ENCODE measurements around the gene ST3GAL6.

ST3GAL6 gene

DNA sequence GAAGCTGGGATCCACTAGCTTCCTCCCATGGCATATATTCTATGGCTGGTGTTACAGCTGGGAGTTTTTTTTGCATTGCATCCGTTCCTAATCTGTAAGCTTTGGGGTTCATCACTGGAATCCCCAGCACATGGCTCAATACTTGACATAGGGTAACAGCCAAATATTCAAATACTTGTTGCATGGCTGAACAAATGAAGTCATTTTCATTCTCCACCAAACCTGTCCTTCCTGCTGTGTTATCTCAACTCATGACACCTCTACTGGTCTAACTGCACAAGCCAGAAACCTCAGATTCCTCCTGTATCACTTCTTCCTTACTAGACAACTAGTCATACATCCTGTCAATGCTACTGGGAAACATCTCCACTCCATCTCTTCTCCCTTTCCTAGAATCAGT lies 43.4 kb downstream of the ST3GAL6 start:
- POLR2A ChIA-PET: no interaction called here
- CTCF ChIA-PET: interaction anchor here (1.0 to 1.6 kb wide), 2 partner anchors 205 to 209 kb away, joined by 5 read pairs; no protein-coding TSS in a partner anchor
- peaks cover 0 to 51% of the 10 kb centered on the region in 2 experiments; a peak in 2 of 3 replicates for H3K36me3 ChIP-seq (ENCODE audit: control insufficient read depth in 2 of 2, insufficient read depth in 1 of 2, low read length in 2 of 2)
- H3K9me3 ChIP-seq (ENCODE audit: control insufficient read depth, insufficient read depth, low read depth, low read length): no peaks in the 10 kb centered on the region
- no peak for TF ChIP-seq ZNF624 (tag by site-specific recombination; IDR thresholded peaks at IDR 0.05)
- no peak for TF ChIP-seq ZNF549 (tag by site-specific recombination; IDR thresholded peaks at IDR 0.05)
- no peak for TF ChIP-seq ELK4 (IDR thresholded peaks at IDR 0.05; ENCODE audit: borderline replicate concordance, low read depth, low read length)
- TF ChIP-seq ZNF202 (tag by site-specific recombination; IDR thresholded peaks at IDR 0.05; ENCODE audit: borderline replicate concordance): no peak
- TF ChIP-seq, protein P1, sequence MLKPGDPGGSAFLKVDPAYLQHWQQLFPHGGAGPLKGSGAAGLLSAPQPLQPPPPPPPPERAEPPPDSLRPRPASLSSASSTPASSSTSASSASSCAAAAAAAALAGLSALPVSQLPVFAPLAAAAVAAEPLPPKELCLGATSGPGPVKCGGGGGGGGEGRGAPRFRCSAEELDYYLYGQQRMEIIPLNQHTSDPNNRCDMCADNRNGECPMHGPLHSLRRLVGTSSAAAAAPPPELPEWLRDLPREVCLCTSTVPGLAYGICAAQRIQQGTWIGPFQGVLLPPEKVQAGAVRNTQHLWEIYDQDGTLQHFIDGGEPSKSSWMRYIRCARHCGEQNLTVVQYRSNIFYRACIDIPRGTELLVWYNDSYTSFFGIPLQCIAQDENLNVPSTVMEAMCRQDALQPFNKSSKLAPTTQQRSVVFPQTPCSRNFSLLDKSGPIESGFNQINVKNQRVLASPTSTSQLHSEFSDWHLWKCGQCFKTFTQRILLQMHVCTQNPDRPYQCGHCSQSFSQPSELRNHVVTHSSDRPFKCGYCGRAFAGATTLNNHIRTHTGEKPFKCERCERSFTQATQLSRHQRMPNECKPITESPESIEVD (tag by site-specific recombination; IDR thresholded peaks at IDR 0.05): no peak
- no peak for TF ChIP-seq ZNF140 (tag by site-specific recombination; IDR thresholded peaks at IDR 0.05)
- TF ChIP-seq YY1 (tag by site-specific recombination; IDR thresholded peaks at IDR 0.05): no peak
- no peak for TF ChIP-seq ZNF157 (tag by site-specific recombination; IDR thresholded peaks at IDR 0.05)
- no peak for TF ChIP-seq ZNF423 (tag by site-specific recombination; IDR thresholded peaks at IDR 0.05)
- no peak for TF ChIP-seq ZNF394 (tag by site-specific recombination; IDR thresholded peaks at IDR 0.05; ENCODE audit: borderline replicate concordance)
- TF ChIP-seq ZNF133 (tag by site-specific recombination; IDR thresholded peaks at IDR 0.05): no peak
- no peak for TF ChIP-seq ZNF354C (tag by site-specific recombination; IDR thresholded peaks at IDR 0.05; ENCODE audit: borderline replicate concordance, low read depth)
- TF ChIP-seq GLI4 (tag by site-specific recombination; IDR thresholded peaks at IDR 0.05): no peak
- TF ChIP-seq ZNF2 (tag by site-specific recombination; IDR thresholded peaks at IDR 0.05): no peak
- no peak for TF ChIP-seq OVOL3 (tag by site-specific recombination; IDR thresholded peaks at IDR 0.05)
- no peak for TF ChIP-seq ZNF623 (tag by site-specific recombination; IDR thresholded peaks at IDR 0.05)
- TF ChIP-seq ZNF362 (tag by site-specific recombination; IDR thresholded peaks at IDR 0.05): no peak
- no peak for TF ChIP-seq ZNF747 (tag by site-specific recombination; IDR thresholded peaks at IDR 0.05)
- no peak overlapping the region for H3K4me3 ChIP-seq (ENCODE audit: low read depth, low read length)
- H3K27ac ChIP-seq (ENCODE audit: extremely low read depth, low read depth, low read length): no peak overlapping the region
- H3K4me1 ChIP-seq (ENCODE audit: control insufficient read depth, insufficient read depth, low read length): no peaks in the 10 kb centered on the region

- Histone ChIP-seq H3K36me3 (ENCODE audit: control insufficient read depth in 2 of 2, insufficient read depth in 1 of 2, low read length in 2 of 2) (peaks cover 0 to 51% of the 10 kb centered on the region in 2 experiments; a peak in 2 of 3 replicates), H3K4me1 (ENCODE audit: control insufficient read depth, insufficient read depth, low read length) (no peaks in the 10 kb centered on the region), H3K4me3 (ENCODE audit: low read depth, low read length) (no peak overlapping the region), H3K27ac (ENCODE audit: extremely low read depth, low read depth, low read length) (no peak overlapping the region), H3K9me3 (ENCODE audit: control insufficient read depth, insufficient read depth, low read depth, low read length) (no peaks in the 10 kb centered on the region)
- CTCF ChIA-PET: no interaction called here
- POLR2A ChIA-PET: no interaction called here
- TF ChIP-seq, protein P2, sequence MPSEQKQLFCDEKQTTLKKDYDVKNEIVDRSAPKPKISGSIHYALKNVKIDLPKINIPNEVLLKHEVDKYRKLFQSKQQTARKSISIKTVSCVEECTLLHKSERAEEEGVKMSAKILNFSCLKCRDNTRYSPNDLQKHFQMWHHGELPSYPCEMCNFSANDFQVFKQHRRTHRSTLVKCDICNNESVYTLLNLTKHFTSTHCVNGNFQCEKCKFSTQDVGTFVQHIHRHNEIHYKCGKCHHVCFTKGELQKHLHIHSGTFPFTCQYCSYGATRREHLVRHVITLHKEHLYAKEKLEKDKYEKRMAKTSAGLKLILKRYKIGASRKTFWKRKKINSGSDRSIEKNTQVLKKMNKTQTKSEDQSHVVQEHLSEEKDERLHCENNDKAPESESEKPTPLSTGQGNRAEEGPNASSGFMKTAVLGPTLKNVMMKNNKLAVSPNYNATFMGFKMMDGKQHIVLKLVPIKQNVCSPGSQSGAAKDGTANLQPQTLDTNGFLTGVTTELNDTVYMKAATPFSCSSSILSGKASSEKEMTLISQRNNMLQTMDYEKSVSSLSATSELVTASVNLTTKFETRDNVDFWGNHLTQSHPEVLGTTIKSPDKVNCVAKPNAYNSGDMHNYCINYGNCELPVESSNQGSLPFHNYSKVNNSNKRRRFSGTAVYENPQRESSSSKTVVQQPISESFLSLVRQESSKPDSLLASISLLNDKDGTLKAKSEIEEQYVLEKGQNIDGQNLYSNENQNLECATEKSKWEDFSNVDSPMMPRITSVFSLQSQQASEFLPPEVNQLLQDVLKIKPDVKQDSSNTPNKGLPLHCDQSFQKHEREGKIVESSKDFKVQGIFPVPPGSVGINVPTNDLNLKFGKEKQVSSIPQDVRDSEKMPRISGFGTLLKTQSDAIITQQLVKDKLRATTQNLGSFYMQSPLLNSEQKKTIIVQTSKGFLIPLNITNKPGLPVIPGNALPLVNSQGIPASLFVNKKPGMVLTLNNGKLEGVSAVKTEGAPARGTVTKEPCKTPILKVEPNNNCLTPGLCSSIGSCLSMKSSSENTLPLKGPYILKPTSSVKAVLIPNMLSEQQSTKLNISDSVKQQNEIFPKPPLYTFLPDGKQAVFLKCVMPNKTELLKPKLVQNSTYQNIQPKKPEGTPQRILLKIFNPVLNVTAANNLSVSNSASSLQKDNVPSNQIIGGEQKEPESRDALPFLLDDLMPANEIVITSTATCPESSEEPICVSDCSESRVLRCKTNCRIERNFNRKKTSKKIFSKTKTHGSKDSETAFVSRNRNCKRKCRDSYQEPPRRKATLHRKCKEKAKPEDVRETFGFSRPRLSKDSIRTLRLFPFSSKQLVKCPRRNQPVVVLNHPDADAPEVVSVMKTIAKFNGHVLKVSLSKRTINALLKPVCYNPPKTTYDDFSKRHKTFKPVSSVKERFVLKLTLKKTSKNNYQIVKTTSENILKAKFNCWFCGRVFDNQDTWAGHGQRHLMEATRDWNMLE (tag by site-specific recombination; conservative IDR thresholded peaks at IDR 0.05; ENCODE audit: low read depth): no peak
- TF ChIP-seq ZNF660 (tag by site-specific recombination; IDR thresholded peaks at IDR 0.05) (no peak), ZNF76 (tag by site-specific recombination; IDR thresholded peaks at IDR 0.05; ENCODE audit: borderline replicate concordance, low read depth) (no peak), ZNF433 (tag by site-specific recombination; IDR thresholded peaks at IDR 0.05; ENCODE audit: low read depth) (no peak), ZNF223 (tag by site-specific recombination; IDR thresholded peaks at IDR 0.05) (no peak), ZNF791 (tag by site-specific recombination; IDR thresholded peaks at IDR 0.05) (no peak), ZNF16 (tag by site-specific recombination; IDR thresholded peaks at IDR 0.05; ENCODE audit: low read depth) (no peak), ZNF555 (tag by site-specific recombination; conservative IDR thresholded peaks at IDR 0.05) (no peak), ZBTB21 (tag by site-specific recombination; IDR thresholded peaks at IDR 0.05) (no peak)
Observed at GRCh38 chr3:98807011-98807410, 43.9 kb downstream of the ST3GAL6 start.

All from HEK293 (cell line).